A375 (cell line): ENCODE data around the gene RASGRF1. TPM values are rescaled to one million over a fixed set of nuclear protein-coding genes. Genes with fewer than 3 reads are reported as not detected.

Experiments used
- total RNA-seq: library from RNA; depleted of rRNA; stranded (reverse); fragments of >200 nt; shearing (Covaris generic); gene quantifications from 2 replicates; pipeline ENCODE4 v1.2.3, GENCODE V29; 2014; rRNA removed

The RASGRF1 gene
- 0.45 and 1.5 TPM in 2 replicates for total RNA-seq

DNA sequence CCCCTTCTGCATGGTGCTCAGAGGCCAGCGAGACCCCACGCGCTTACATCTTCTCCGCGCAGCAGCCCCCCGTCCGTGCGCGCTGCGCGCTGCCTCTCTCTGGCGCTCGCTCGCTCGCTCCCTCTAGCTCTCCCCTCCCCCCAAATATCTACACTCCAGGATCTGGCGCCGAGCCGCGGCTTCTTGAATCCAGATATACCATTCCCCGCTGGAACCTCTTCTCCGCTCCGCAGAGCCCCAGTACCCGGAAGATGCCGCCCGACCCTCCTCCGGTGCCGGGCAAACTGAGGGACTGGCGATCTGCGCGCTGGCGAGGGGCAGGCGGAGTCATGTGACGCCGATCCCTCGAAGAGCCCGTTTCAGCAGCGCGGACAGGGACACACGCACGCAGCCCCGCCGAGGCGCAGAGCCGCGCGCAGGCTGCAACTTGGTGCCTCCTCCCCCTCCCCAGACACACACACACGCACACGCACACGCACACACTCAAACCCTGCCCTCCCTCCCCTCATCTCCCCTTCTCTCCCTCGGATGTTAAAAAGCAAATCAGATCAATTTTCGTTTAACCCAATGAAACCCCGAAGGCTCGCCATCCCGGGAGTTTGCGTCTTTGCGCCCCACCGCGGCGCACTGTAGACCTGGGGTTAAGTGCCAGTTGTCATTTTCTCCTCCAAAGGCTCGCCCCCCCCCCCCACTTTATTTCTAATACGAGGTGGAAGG, at the start of gene RASGRF1:
Gene RASGRF1, minus strand, starts transcription at position 294 of the 717 bp plus-strand sequence. Its CDS starts 282 bp downstream, at position 12.

DNA sequence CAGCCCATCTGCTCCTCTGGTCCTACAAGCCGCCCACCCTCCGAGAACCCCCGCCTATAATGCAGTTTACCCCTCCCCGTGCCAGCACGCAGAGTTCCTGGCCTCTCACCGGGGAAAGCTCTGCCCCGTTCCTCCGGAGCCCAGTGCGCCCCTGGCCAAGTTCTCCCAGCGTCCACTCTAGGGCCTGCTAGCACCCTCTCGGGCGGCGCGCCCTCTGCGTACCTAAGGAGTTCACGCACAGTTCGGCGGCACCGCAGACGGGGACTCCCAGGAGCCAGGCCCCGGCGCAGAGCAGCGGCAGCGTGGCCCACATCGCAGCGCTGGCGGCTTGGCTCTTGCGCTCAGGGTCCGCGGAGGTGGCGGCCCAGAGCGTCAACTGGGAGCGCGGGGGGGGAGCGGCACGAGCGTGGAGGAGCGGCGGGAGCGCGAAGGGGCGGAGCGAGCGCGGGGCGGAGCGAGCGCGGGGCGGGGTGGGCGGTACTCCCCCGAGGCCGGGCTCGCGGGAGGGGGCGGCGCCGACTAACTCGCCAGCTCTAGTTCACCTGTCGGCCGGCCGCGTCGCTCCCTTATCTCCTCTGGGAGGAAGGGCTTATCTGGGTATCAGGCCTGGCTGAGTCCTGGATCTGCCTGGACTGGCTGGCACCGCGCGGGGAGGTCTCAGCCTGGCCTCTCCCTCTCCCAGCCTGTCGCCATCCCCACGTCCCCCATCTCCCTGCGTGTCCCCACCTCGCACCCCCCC, 145.7 kb downstream of the RASGRF1 start, which contains the start of gene CTSH:
Gene CTSH, minus strand, starts transcription at position 378 of the 739 bp plus-strand sequence. Its CDS starts 65 bp downstream, at position 313.

Other genes with a start within 250 kb of the RASGRF1 start
- gene MORF4L1, start 217.9 kb downstream of the RASGRF1 start, total RNA-seq = 327 and 361 TPM in 2 replicates
- 17.2 and 34.3 TPM in 2 replicates for gene CTSH, start 145.7 kb downstream of the RASGRF1 start, total RNA-seq
- gene ANKRD34C, start 191.9 kb upstream of the RASGRF1 start, total RNA-seq = not detected in 2 replicates
- gene TMED3, start 220.3 kb upstream of the RASGRF1 start, total RNA-seq = 85.6 and 97.5 TPM in 2 replicates